HEK293T (cell line): ENCODE data around the gene OPA1.

Source experiments
- CTCF ChIA-PET: fragments of 350-600 bp; formaldehyde crosslinking; extraction: SDS; loops from one replicate; lab custom pipeline; 2021; ENCODE audit warnings: antibody characterized with exemption, inconsistent platforms; lab: Yijun Ruan, JAX
- POLR2A ChIA-PET: fragments of 350-600 bp; formaldehyde crosslinking; extraction: SDS; loops from one replicate; lab custom pipeline; 2020; ENCODE audit warnings: antibody characterized with exemption, inconsistent platforms; lab: Yijun Ruan, JAX
- DNase-seq: peaks from one replicate; pipeline ENCODE4 v3.0.0; 2012; ENCODE audit warnings: mixed read lengths; ENCODE audit errors: extremely low spot score
- ARNT ChIP-seq: fragments of 450-650 bp; IDR thresholded peaks from 2 replicates; pipeline ENCODE4 v1.6.1; 2017; ENCODE audit warnings: mild to moderate bottlenecking
- BHLHE40 ChIP-seq: fragments of 450-650 bp; IDR thresholded peaks from 2 replicates; pipeline ENCODE4 v1.6.1; 2016; ENCODE audit warnings: mild to moderate bottlenecking, moderate library complexity, borderline replicate concordance
- CTBP1 ChIP-seq: fragments of 450-650 bp; IDR thresholded peaks from 2 replicates; pipeline ENCODE4 v1.6.1; 2016; ENCODE audit warnings: borderline replicate concordance
- ELF4 ChIP-seq: fragments of 450-650 bp; IDR thresholded peaks from 2 replicates; pipeline ENCODE4 v1.6.1; 2017; ENCODE audit warnings: antibody characterized with exemption
- FOXA1 ChIP-seq: fragments of 450-650 bp; IDR thresholded peaks from 2 replicates; pipeline ENCODE4 v1.6.1; 2016; ENCODE audit warnings: mild to moderate bottlenecking
- FOXK2 ChIP-seq: fragments of 450-650 bp; IDR thresholded peaks from 2 replicates; pipeline ENCODE4 v1.6.1; 2016; ENCODE audit warnings: mild to moderate bottlenecking
- FOXM1 ChIP-seq: fragments of 450-650 bp; IDR thresholded peaks from 2 replicates; pipeline ENCODE4 v1.6.1; 2017; ENCODE audit warnings: mild to moderate bottlenecking, borderline replicate concordance
- HDGF ChIP-seq: fragments of 450-650 bp; IDR thresholded peaks from 2 replicates; pipeline ENCODE4 v1.6.1; 2017; ENCODE audit warnings: antibody characterized with exemption, borderline replicate concordance
- L3MBTL2 ChIP-seq: fragments of 450-650 bp; conservative IDR thresholded peaks from 2 replicates; pipeline ENCODE4 v1.6.1; 2016; ENCODE audit warnings: mild to moderate bottlenecking
- LEF1 ChIP-seq: fragments of 450-650 bp; IDR thresholded peaks from 2 replicates; pipeline ENCODE4 v1.6.1; 2017; ENCODE audit warnings: mild to moderate bottlenecking, borderline replicate concordance
- NFRKB ChIP-seq: fragments of 450-650 bp; IDR thresholded peaks from 2 replicates; pipeline ENCODE4 v1.6.1; 2016; ENCODE audit warnings: mild to moderate bottlenecking, moderate library complexity
- SP1 ChIP-seq: fragments of 450-650 bp; IDR thresholded peaks from 2 replicates; pipeline ENCODE4 v1.6.1; 2017
- SUZ12 ChIP-seq: fragments of 450-650 bp; IDR thresholded peaks from 2 replicates; pipeline ENCODE4 v1.6.1; 2016; ENCODE audit warnings: mild to moderate bottlenecking
- TARDBP ChIP-seq: fragments of 450-650 bp; IDR thresholded peaks from 2 replicates; pipeline ENCODE4 v1.6.1; 2016
- ZNF384 ChIP-seq: fragments of 450-650 bp; IDR thresholded peaks from 2 replicates; pipeline ENCODE4 v1.6.1; 2016
- TF ChIP-seq, protein P1 (sequence below): fragments of 450-650 bp; IDR thresholded peaks from 2 replicates; pipeline ENCODE4 v1.6.1; 2016

Gene OPA1

GRCh38 chr3:193720169-193720568, 127.2 kb downstream of the OPA1 start:
- ChIA-PET CTCF (no interaction called here), POLR2A (no interaction called here)
- DNase-seq: no peak
- TF ChIP-seq HDGF: no peak
- no peak for TF ChIP-seq CTBP1
- no peak for TF ChIP-seq ARNT
- no peak for TF ChIP-seq SP1
- TF ChIP-seq TARDBP: no peak
- TF ChIP-seq FOXK2: no peak
- no peak for TF ChIP-seq BHLHE40
- TF ChIP-seq ZNF384: no peak
- TF ChIP-seq L3MBTL2: no peak
- TF ChIP-seq SUZ12: no peak
- TF ChIP-seq NFRKB: no peak

GRCh38 chr3:193722566-193722965, 129.6 kb downstream of the OPA1 start:
- TF ChIP-seq CTBP1 (no peak), TARDBP (no peak), HDGF (no peak), SUZ12 (no peak), ELF4 (no peak), FOXA1 (no peak), ARNT (no peak), SP1 (no peak), L3MBTL2 (no peak), FOXK2 (no peak), LEF1 (no peak), BHLHE40 (no peak), ZNF384 (no peak), NFRKB (no peak)
- DNase-seq: no peak
- ChIA-PET CTCF (no interaction called here), POLR2A (no interaction called here)

DNA sequence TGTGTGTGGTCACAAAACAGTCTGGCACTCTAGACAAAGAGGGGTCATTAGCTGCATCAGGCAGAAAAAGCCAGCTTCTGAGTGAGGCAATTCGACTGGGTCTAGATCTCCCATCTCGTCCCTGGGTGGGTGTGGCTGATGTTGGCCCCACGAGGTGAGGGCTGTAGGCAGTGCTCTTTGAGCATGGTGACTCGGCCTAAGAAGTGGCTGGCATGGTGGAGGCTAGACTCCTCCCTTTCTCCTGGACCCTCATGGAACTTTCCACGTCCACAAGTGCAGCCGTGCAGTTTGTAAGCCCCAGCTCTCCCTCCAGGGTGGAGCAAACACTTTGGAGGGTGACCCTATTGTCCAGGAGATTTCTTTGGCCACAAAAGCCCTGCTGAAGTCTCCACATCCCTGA, 134.1 kb downstream of the OPA1 start:
- ChIA-PET POLR2A (no interaction called here), CTCF (no interaction called here)
- DNase-seq: no peak
- TF ChIP-seq FOXA1: no peak
- no peak for TF ChIP-seq ELF4
- TF ChIP-seq, protein P1, sequence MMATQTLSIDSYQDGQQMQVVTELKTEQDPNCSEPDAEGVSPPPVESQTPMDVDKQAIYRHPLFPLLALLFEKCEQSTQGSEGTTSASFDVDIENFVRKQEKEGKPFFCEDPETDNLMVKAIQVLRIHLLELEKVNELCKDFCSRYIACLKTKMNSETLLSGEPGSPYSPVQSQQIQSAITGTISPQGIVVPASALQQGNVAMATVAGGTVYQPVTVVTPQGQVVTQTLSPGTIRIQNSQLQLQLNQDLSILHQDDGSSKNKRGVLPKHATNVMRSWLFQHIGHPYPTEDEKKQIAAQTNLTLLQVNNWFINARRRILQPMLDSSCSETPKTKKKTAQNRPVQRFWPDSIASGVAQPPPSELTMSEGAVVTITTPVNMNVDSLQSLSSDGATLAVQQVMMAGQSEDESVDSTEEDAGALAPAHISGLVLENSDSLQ: no peak
- TF ChIP-seq NFRKB: no peak
- no peak for TF ChIP-seq CTBP1

DNA sequence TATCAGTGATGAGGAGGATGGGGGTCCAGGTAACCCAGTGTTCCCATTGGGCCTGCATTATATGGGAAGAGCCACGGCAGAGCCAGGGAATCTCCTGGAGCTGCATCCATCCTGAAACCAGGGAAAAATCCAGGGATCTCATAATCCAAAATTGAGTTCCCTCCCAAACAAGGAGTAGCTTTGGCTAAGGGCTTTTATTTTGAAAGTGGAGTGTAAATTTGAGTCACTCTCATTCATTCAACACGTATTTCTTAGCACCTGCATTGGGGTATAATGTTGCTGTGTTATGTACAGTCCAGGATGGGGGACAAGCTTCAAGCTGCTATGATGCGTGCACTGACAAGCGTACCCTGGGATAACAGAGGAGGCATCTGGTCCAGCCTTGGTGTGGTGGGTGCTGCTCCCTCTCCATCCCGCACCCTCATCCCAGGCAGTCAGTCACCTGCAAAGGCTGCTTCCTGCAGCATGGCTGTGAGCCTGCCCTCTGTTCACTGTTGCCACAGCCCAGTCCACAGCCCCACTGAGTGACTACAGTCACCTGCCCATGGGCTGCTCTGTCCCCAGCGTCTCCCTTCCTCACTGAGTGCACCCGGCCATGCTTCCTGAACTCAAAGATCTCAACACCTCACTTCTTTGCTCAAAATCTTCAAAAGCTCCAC, 135.6 kb downstream of the OPA1 start:
- DNase-seq: no peak
- TF ChIP-seq SP1: no peak
- TF ChIP-seq TARDBP: no peak
- no peak for TF ChIP-seq FOXK2
- no peak for TF ChIP-seq CTBP1
- no peak for TF ChIP-seq SUZ12
- ChIA-PET POLR2A (no interaction called here), CTCF (no interaction called here)

DNA sequence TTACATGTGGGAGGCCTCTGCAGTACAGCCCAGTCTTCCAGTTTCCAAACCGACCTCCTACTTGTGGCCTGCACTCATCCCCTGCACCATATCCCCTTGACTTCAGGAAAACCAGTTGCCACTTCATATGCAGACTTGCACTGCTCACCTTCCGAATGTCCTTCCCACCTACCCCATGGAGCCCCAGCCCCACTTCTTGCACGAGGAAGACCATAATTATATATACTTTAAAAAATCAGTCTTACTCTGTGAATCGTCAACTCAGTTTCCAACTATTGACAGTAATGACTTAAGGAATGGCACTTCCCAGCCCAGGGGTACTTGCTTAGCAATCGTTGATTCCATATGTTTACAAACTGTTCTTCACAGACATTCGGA, 136.1 kb downstream of the OPA1 start:
- POLR2A ChIA-PET: no interaction called here
- TF ChIP-seq LEF1 (no peak), FOXK2 (no peak), SUZ12 (no peak), L3MBTL2 (no peak), ELF4 (no peak), CTBP1 (no peak), TARDBP (no peak), NFRKB (no peak), FOXA1 (no peak), BHLHE40 (no peak), HDGF (no peak), ZNF384 (no peak), FOXM1 (no peak), SP1 (no peak), ARNT (no peak)
- TF ChIP-seq, protein P1: no peak

GRCh38 chr3:193729601-193730000, 136.6 kb downstream of the OPA1 start:
- ChIA-PET POLR2A (no interaction called here), CTCF (no interaction called here)
- no peak for DNase-seq
- TF ChIP-seq ARNT (no peak), HDGF (no peak), CTBP1 (no peak), FOXA1 (no peak), FOXM1 (no peak), L3MBTL2 (no peak), SP1 (no peak), FOXK2 (no peak), TARDBP (no peak), ELF4 (no peak), ZNF384 (no peak), BHLHE40 (no peak), SUZ12 (no peak), LEF1 (no peak), NFRKB (no peak)
- TF ChIP-seq, protein P1: no peak

More for the DNA sequence above, 136.1 kb downstream of the OPA1 start:
- CTCF ChIA-PET: no interaction called here
- DNase-seq: no peak
